GM18873 (cell line): ENCODE results near the gene ARPIN.
"Not testable (repeated sequence)": the region's sequence is repeated elsewhere in the genome, so short reads cannot be mapped to it uniquely, and the experiment has no call there.

Experiments used
- ATAC-seq: cut with Tn5 transposase; IDR thresholded peaks from one replicate; pipeline ENCODE4 v1.9.1; 2021; ENCODE audit warnings: mild to moderate bottlenecking, moderate library complexity, moderate number of reproducible peaks; ENCODE audit not compliant: unreplicated experiment, low FRiP score

ARPIN gene

GRCh38 chr15:89910891-89911626 lies 1.7 kb downstream of the ARPIN start:
- ATAC-seq, result no peak

GRCh38 chr15:89909611-89910010 lies 3.1 kb downstream of the ARPIN start:
- no peak for ATAC-seq

DNA sequence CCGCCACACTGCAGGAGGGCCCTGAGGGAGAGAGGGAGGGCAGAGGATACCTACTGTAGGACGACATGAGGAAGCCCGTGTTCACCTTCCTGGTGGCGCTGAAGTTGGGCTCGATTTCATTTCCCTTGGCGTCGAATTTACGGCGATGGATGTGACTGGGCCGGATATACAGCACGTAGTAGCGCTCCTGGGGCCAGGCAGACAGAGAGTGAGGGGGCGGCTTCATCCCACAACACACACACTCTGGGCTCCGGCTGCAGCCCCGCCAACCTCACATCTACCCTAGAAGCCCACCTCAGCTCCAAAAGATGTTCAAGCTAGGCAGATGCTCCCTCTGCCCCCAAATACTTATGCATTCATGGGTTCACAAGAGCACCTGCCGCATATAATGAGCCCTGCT lies 4.5 kb downstream of the ARPIN start:
- ATAC-seq, result no peak

DNA sequence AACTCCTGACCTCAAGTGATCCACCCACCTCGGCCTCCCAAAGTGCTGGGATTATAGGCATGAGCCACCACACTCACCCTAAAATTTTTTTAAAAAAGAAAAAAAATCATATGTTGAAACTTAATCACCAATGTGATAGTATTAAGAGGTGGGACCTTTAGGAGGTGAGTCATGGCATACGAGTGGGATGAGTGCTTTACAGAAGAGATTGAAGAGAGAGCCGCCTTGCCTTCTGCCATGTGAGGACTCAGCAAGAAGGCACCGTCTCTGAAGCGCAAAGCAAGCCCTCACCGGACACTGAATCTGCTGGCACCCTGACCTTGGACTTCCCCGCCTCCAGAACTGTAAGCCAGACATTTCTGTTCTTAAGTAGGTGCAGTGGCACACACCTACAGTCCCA lies 5.5 kb downstream of the ARPIN start:
- no peak for ATAC-seq

- ATAC-seq, result no peak
Observed at GRCh38 chr15:89905846-89906378, 6.8 kb downstream of the ARPIN start.

DNA sequence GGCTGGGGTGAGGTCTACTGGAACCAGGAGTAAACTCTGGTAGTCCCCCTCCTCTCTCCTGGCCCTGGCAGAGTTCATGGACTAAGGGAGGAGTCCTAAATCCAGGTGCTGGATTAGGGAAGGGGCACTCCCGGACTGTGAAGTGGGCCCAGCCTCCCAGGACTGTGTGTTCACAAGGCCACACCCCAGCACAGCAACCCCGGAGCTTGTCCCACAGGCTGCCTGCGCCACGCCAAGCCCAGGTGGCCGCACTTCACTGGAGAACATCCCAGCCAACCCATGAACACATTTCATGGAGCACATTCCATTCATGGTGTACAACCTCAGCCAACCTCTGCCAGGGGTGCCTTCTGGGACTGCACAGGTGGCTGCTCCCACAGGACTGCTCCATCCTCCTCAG lies 8.2 kb downstream of the ARPIN start:
- ATAC-seq, result no peak

GRCh38 chr15:89903858-89904130 lies 9.0 kb downstream of the ARPIN start:
- no peak for ATAC-seq

DNA sequence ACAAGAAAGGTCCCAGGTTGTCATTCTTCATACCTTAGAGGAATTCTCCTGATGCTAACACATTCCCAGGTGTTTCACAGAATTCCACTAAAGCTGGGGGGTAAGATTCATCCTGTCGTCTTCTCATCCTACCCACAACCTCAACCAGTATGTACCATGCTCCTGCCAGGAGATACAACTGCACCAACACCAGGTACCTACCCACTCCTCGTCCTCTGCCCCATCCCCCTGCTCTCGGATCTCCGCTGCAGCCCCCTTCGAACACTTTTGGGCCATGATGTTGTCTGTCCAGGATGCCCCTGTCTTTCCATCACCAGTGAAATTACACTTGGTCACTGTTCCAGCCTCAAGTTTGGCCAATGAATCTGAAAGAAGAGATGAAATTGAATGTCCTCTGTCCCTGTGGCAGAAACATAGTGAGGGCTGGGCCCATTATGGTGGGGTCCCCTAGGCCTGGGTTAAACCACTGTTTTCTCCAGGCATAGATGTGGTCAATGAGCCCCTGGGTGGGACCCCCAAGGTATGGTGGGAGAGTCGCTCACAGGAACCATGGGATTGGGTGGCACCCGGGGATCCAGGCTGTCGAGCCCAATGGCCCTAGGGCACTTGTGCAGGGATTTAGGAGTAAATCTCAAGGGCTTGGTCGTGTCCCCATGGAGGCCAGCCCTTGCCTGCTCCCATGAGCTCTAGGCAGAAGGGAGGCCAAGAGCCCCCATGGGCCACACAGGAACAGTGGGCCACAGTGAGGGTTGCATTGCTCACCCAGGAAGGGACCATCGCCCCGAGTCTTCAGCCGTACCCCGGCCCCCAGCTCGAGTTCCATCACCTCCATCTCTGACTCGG lies 9.5 kb downstream of the ARPIN start:
- ATAC-seq, result no peak

GRCh38 chr15:89900849-89901248 lies 11.9 kb downstream of the ARPIN start:
- ATAC-seq, result no peak

DNA sequence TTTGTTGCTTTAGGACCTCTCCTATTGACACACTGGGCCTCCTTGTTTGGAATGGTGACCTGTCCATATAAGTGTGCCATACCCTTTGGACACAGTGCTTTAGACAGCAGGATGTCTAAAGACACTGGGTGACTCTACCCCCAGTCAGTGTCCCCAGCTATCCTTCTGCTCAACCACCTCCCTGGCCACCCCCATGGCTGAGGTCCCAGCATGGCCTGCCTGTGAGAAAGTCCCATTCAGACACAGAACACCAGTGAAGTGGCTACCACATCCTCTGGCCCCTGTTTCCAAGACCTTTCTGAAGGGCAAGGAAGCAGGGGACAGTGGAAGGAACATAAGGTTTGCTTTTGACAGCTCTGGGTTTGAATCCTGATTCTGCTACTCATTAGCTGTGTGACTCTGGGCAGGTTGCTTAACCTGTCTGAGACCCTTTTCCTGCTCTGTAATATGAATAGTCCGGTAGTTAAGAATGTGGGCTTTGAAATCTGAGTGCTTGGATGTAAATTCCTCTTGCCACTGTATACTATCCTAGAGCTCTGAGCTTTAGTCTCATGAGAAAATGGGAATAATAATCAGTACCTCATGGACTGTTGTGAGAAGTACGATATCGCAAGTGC lies 12.7 kb downstream of the ARPIN start:
- no peak for ATAC-seq

DNA sequence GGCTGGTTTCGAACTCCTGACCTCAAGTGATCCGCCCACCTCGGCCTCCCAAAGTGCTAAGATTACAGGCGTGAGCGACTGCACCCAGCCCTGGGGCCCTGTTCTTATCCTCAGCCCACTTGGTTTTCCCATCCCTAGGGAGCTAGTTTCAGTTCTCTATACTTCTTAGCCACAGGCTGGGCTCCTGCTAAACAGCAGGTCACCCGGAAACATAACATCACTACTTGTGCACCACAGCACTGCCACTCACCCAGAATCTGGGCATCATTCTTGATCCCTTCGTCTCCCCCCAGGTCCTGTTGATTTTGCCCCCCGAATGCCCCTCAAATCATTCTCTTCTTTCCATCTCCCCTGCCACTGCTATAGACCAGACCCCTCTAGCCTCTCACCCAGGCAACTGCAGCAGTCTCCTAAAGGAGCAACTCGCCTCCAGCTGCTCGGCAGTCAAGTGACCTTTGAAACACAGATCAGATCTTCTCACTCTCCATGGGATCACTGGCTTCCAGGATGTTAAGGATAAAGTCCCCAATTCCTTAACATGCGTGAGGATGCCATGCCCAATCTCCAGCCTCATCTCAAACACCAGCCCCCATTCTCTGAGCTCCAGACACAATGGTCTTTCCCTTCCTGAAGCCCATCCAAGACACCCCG lies 13.3 kb downstream of the ARPIN start:
- no peak for ATAC-seq

- ATAC-seq, result peak; percentile 44
Observed at GRCh38 chr15:89898614-89899294, 14.0 kb downstream of the ARPIN start.

DNA sequence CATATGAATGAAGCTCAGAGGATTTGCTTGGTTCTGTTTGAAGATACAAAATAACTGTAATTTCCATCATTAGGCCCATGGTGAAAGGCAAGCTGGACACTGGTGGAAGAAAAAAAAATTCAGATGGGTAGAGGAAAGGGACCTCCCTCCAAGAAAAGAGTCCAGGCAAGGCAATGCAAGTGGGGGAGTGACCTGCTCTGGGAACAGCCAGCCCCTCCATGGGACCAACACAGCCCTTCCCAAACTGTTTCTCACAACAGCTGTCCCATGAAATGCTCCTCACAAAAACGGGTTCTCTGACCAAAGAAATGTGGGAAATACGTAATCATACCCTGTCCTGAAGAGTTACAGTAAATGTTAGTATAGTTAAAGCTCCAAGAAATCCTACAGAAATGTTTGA lies 14.6 kb downstream of the ARPIN start:
- ATAC-seq, result no peak

- peak; percentile 87 for ATAC-seq
Observed at GRCh38 chr15:89893696-89894447, 18.9 kb downstream of the ARPIN start, which contains the start of gene AP3S2. Gene AP3S2, minus strand, starts transcription at chr15:89893994. Its CDS starts 45 bp downstream, at chr15:89893949.

DNA sequence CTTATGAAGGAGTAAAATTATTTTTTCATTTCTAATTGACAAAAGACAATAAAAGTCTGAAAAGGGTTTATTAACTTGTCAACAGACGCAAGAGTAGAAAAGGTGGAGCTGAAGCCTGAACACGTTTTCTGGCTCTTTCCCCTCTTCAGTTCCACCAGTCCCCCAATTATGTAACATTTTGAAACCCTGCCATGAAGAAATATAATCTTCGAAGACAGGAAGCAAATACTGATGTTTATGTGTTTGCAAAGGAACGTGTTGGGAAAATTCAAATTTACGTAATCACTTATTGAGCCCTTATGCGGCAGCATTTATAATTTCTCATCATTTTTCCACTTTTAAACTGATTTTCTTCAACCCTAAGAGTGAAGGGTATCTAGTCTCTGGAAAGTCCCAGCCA lies 19.7 kb downstream of the ARPIN start:
- no peak for ATAC-seq

GRCh38 chr15:89888214-89888804 lies 24.4 kb downstream of the ARPIN start:
- ATAC-seq, result no peak

GRCh38 chr15:89885611-89886010 lies 27.1 kb downstream of the ARPIN start:
- no peak for ATAC-seq

DNA sequence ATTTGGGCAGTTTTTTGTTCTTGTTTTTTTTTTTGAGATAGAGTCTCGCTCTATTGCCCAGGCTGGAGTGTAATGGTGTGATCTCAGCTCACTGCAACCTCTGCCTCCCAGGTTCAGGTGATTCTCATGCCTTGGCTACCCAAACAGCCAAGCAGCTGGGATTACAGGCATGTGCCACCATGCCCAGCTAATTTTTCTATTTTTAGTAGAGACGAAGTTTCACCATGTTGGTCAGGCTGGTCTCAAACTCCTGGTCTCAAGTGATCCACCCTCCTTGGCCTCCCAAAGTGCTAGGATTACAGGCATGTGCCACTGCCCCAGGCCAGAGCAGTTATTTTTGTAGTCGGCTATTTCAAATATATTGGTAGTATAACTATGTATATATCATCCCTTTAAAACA lies 27.6 kb downstream of the ARPIN start:
- not testable (repeated sequence) for ATAC-seq

- no peak for ATAC-seq
Observed at GRCh38 chr15:89883518-89883917, 29.2 kb downstream of the ARPIN start.
